GF-D8 (cell line): Measurements from ENCODE around the gene MAP1LC3B2.

Experiments
- DNase-seq: peaks from one replicate; lab custom pipeline; 2025; lab: John Stamatoyannopoulos, UW

MAP1LC3B2 gene

GRCh38 chr12:116595672-116596071, 36.5 kb downstream of the MAP1LC3B2 start:
- no peak for DNase-seq

DNA sequence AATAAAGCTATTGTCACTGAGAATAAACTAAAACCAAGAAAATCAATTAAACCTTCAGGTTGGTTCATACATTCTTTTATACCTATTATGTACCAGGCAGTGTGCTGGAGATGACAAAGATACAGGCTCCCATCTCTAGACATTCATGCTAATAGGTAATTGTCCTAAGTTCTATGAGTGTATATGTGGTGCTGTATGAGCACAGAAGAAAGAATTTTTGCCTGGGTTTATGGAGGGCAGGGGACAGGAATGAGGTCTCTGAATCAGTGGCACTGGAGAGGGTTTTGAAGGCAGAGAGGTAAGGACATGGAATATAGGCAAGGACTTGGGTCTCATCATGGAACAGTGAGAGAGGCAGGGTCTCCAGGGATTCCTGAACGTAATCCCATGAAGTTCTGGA, 38.7 kb downstream of the MAP1LC3B2 start:
- no peak for DNase-seq

- DNase-seq = no peak
Observed at GRCh38 chr12:116598311-116599284, 39.4 kb downstream of the MAP1LC3B2 start.

DNA sequence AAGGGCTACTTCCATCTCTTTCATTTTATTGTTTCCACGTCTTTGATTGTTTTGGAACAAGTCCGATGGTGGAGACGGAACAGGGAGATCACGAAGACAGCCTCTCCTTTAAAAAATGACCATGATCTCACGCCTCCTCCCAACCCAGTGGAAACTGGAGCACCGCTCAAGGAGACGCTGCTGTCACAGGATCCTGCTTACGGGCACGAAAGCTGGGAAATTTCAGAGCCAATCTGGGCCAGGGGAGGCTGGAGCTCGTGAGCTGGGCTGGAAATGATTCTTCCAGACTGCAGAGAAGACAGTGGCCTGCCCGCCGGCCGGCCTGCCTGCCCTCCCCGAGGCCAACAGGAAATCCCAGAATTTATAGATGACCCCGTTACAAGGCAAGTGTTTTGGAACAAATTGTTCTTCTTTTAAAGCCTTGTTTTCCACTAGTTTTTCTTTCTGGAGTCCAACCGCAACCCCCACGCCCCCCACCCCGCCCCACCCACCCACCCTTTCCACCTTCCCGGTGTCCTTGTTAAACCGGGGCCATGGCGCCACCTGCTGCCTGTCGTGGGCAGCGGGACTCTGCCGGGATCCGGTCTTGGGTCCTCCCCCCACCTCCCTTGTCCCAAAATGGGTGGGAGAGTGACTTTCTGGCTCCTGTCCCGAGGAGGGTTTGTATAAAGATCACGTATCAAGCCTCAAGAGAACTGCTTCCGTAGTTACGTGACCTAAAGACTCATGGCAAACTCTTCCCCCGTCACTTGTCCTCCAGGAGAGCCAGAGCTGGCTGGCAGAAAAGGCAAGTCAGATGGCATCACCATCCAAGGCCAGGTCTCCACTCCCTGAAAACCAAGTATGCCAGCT, 40.3 kb downstream of the MAP1LC3B2 start:
- DNase-seq = no peak

DNA sequence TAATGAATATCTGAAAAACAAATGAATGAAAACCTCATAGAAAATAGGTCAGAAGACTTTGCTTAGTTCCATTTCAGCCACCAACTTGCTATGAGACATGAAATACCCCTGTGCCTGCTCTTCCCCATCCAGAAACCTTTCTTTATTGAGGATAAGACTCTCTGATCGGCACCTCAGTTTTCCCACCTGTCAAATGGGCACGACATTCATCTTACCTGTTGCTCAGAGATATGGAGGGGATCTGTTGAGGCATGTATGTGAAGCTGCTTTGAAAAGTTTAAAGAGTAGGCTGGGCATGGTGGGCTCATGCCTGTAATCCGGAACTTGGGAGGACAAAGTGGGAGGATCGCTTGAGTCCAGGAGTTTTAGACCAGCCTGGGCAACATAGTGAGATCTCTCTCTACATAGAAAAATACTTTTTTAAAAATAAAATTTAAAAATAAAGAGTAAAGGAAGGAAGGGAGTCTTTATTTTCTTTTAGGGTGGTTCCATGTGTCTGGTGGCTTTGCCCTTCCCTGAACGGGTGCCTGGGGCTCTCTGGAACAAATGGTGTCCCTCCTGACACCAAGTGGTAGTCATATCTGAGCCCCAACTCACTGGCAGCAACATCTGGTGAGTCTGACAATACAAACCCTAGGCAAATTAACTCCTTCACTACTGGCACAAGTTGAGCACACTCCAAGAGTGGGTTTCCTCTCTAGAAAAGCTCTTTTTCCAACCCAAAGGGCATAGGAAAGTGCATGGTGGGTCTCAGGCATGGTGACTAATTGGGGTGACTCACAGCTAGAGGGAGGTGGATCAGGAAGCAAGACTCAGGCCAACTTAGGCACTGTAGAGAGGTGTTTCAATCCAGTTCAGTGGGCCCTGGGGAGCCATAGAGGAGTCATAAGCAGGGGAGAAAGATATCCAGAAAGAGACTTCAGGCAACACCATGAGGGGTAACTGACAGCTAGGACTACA, 42.1 kb downstream of the MAP1LC3B2 start:
- no peak for DNase-seq

DNA sequence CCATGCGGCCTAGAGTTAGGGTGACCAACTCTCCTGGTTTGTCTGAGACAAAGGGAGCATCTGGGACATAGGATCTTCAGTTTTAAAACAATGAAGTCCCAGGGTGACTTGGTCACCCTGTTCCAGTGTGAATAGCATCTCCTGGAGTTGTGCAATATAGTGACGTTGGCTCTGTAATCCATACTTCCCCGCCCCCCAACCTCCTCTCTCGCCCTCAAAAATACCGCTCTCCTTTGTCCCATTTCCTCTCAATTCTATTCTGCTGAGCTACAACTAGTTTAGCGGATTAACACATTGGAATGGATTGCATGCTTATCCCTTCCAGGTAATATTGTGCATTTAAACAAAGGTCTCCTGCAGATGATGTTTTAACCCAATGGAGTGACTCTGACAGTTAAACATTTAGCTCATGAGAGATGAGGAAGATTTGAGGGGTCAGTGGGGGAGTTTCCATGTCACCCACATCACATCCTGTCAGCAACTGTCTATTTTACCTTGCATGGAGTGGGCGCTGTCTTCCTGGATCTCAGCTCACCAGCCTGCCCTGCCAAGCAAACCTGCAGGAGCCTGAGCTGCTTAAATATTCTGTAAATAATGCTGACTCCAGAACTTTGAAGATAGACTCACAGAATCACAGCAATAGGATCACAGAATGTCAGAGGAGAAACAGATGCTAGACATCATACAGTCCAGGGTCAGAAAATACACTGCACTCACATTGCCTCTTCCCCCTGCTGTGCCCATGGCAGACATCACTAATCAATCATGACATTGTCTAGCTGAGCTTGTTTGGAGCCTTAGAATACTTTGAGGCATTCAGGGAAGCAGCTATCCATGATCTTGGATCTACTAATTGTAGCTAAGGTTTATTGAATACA, 43.0 kb downstream of the MAP1LC3B2 start:
- no peak for DNase-seq

- no peak for DNase-seq
Observed at GRCh38 chr12:116603546-116604177, 44.5 kb downstream of the MAP1LC3B2 start.

DNA sequence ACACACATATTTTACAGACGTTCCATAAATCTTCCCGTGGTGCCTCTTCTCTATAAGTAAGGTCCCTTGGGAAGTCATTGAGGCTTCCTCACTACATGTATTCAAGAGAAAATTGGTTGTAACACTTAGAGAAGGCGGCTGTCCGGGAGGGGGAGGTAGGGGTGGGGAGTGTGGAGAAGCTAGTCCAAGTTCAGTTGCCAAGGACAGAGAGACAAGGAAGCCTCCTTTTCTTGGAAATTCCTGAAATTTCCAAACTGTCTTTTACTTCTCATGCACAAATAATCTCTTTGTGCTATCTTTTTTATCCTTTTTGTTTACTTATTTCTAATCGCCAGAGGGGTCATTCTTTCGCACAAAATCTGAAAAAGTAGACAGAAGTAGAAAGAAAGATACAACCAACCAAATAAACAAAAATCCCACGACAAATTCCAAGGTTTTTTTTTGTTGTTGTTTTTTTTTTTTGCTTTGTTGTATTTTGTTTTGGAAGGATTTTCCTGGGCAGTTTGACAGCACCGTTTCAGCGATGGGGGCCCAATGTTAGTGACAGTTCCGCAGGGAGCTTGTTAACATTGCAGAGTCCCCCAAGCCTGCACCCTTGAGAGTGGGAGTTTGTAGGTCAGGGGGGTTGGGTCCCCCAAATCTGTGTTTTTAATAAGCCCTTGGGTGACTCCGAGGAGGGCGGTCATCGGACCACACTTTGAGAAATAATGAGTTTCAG, 45.2 kb downstream of the MAP1LC3B2 start:
- no peak for DNase-seq

- DNase-seq = no peak
Observed at GRCh38 chr12:116604951-116605641, 45.9 kb downstream of the MAP1LC3B2 start.

GRCh38 chr12:116606397-116606796, 47.2 kb downstream of the MAP1LC3B2 start:
- DNase-seq = no peak

GRCh38 chr12:116607039-116607438, 47.9 kb downstream of the MAP1LC3B2 start:
- DNase-seq = no peak

DNA sequence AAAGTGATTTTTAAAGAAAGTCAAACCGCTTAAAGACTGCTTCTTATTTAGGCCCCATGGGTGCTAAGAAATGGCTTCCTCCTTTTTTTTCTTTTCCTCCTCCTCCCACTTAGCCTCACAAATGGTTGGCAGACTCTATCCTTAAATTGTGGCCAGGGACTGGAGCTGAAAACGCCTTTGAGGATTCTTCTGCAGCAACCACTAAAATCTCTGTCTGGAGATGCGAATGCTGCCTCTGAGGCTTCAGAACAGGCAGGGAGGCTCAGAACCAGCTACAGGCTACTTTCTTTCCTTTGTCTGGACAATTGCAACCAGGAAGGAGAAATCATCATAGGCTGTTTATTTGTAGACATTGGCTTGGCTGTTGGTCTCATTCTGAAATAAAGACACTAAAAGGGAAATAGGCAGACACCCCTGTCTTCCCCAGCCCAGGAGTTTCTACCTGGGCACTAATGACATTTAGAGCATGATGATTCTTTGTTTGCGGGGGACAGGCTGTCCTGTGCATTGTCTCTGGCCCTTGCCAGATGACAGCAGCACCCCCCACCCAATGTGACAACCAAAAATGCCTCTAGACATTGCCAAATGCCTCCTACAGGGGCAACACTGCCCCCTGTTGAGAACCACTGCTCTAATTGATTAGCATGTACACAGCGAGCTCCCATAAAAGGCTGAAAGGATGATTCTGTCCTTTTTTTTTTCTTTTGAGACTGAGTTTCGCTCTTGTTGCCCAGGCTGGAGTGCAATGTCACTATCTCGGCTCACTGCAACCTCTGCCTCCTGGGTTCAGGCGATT, 50.3 kb downstream of the MAP1LC3B2 start:
- no peak for DNase-seq

- DNase-seq = no peak
Observed at GRCh38 chr12:116610971-116611541, 51.9 kb downstream of the MAP1LC3B2 start.

DNA sequence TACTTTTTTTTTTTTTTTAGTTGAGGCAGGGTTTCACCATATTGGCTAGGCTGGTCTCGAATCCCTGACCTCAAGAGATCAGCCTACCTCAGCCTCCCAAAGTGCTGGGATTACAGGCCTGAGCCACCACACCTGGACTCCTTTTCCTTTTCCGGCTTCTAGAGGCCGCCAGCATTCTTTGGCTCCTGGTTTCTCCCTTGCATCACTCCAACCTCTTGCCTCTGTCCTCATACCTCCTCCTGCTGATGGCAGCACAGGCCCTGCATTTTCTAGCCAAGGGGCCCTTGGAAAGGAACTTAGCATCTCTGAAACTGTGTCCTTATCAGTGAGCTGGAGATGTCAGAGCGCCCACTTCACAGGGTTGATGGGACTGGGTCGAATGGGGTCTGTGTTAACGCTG, 53.3 kb downstream of the MAP1LC3B2 start:
- DNase-seq = no peak

GRCh38 chr12:116613256-116613655, 54.1 kb downstream of the MAP1LC3B2 start:
- DNase-seq = no peak

DNA sequence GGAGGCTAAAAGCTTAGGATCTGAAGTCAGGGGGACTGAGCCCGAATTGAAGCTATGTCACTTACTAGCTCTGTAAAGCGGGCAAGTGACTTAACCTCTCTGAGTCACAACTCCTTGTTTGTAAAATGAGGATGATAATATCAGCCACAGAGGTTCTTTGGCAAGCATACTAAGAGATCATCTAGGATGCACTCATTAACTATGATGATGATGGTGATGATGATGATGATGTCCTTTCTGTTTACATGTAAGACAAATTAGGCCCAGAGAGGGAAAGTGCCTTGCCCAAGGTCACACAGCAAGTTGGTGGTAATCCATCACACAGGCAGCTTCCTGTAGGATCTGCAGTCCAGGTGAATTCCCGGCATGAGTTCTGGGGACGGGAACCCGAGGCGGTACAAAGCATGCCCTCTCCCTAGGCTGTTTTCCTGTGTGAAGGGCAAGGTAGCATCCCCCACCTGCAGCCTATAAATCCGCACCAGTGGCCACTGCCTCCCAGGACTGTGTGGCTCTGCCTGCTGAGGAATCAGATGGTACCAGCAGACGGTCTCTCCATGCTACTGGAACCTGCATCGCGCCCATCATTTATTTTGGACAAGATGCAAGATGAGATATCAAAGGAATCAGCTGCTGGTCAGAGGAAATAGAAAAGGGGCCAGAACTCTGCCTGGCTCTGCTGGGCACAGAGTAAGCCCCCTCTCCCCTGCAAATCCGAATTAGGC, 55.2 kb downstream of the MAP1LC3B2 start:
- DNase-seq = no peak
